Parathyroid adenoma (tissue), 2 donors: ENCODE results near the gene SMIM36.

ENCODE experiments used
- H2AFZ ChIP-seq: fragments of 300-600 bp; sonication (generic); one replicate; pipeline ENCODE4 v1.7.0; 2017; ENCODE audit warnings: antibody characterized with exemption, mild to moderate bottlenecking
- H3K27ac ChIP-seq: fragments of 300-600 bp; sonication (generic); one replicate; pipeline ENCODE4 v1.7.0; 2017
- H3K27me3 ChIP-seq: fragments of 300-600 bp; sonication (generic); one replicate; pipeline ENCODE4 v1.7.0; 2017; ENCODE audit warnings: low read length; ENCODE audit not compliant: control insufficient read depth, insufficient read depth
- H3K36me3 ChIP-seq: fragments of 300-600 bp; sonication (generic); one replicate; pipeline ENCODE4 v1.7.0; 2017; ENCODE audit warnings: low read length; ENCODE audit not compliant: control insufficient read depth, insufficient read depth
- H3K4me1 ChIP-seq: fragments of 300-600 bp; sonication (generic); one replicate; pipeline ENCODE4 v1.7.0; 2017; ENCODE audit warnings: control low read depth
- H3K4me2 ChIP-seq: fragments of 300-600 bp; sonication (generic); one replicate; pipeline ENCODE4 v1.7.0; 2017; ENCODE audit warnings: low read length
- H3K4me3 ChIP-seq: fragments of 300-600 bp; sonication (generic); one replicate; pipeline ENCODE4 v1.7.0; 2017; ENCODE audit warnings: low read depth, low read length
- H3K79me2 ChIP-seq: fragments of 300-600 bp; sonication (generic); one replicate; pipeline ENCODE4 v1.7.0; 2017; ENCODE audit warnings: control low read depth
- H3K9ac ChIP-seq: fragments of 300-600 bp; sonication (generic); one replicate; pipeline ENCODE4 v1.7.0; 2017; ENCODE audit warnings: mild to moderate bottlenecking
- H3K9me3 ChIP-seq: fragments of 300-600 bp; sonication (generic); one replicate; pipeline ENCODE4 v1.7.0; 2017; ENCODE audit warnings: low read length; ENCODE audit not compliant: control insufficient read depth
- TF ChIP-seq, protein P1 (sequence below): fragments of 300-600 bp; sonication (generic); IDR thresholded peaks from one replicate; pipeline ENCODE4 v1.7.0; 2017; ENCODE audit warnings: antibody characterized with exemption, mild to moderate bottlenecking
- donor health status: primary hyperparathyroidism.

The SMIM36 gene

DNA sequence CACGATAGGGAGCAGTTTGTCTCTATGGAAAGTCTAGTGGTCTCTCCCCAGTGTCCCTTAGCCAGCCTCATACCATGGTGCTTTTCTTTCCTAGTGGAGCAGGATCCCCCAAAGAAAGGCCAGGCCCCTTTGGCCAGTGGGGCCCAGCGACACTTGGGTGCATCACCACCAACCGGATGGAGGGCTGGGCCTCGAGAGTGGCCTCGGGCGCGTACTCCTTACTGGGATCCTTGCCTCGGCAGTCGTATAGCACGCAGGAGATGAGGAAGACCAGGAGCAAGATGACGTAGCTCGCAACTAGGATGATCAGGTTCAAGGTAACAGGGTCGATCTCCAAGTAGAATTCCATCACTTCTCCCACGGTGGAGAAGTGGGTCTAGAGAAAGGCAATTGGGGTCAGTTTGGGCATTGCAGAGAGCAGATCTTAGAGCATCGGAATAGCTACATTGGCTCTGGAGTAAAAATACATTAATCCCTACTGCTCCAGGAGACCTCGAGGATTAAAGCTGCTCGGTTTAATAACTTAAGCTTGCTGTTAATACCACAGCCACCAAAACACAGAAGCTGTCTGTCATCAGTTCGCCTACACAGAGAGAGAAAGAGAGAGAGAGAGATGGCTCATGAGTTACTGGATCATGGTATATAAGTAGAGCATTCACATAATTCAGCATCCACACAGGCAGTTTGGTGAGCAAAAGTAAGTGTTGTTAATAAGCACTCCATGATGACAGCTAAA is at the start of gene SMIM36:
TSS of gene SMIM36 (minus strand) at position 467 of the 736 bp plus-strand sequence.
- H2AFZ ChIP-seq = peak within 1 kb of the TSS; percentile 20
- H3K36me3 ChIP-seq = no peaks in the 10 kb centered on the region
- H3K4me3 ChIP-seq = no peak within 1 kb of the TSS
- H3K79me2 ChIP-seq = no peaks in the 10 kb centered on the region
- H3K9ac ChIP-seq = no peak within 1 kb of the TSS
- no peak within 1 kb of the TSS for H3K27ac ChIP-seq
- peaks cover 6% of the 10 kb centered on the region for H3K4me1 ChIP-seq
- no peak within 1 kb of the TSS for H3K4me2 ChIP-seq
- TF ChIP-seq, protein P1, sequence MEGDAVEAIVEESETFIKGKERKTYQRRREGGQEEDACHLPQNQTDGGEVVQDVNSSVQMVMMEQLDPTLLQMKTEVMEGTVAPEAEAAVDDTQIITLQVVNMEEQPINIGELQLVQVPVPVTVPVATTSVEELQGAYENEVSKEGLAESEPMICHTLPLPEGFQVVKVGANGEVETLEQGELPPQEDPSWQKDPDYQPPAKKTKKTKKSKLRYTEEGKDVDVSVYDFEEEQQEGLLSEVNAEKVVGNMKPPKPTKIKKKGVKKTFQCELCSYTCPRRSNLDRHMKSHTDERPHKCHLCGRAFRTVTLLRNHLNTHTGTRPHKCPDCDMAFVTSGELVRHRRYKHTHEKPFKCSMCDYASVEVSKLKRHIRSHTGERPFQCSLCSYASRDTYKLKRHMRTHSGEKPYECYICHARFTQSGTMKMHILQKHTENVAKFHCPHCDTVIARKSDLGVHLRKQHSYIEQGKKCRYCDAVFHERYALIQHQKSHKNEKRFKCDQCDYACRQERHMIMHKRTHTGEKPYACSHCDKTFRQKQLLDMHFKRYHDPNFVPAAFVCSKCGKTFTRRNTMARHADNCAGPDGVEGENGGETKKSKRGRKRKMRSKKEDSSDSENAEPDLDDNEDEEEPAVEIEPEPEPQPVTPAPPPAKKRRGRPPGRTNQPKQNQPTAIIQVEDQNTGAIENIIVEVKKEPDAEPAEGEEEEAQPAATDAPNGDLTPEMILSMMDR = no peak
- H3K27me3 ChIP-seq = no peaks in the 10 kb centered on the region
- H3K9me3 ChIP-seq = no peaks in the 10 kb centered on the region

DNA sequence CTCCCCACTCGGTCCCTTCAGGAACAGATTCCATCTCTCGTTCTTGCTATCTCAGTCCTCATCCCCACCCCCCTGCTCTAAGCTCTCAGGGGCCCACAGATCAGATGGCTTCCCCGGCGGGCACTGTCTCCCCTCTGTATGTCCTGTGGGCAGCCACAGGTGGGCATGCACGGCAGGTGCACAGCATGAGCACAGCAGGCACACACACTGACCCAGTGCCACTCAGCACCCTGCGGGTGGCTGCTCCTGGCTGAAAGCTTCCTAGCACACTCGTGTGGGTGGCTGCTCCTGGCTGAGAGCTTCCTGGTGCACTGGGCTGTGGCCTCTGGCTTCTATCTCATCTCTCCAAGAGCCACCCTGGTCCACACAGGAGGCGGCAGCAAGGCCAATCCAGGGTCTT is 44.5 kb upstream of the SMIM36 start:
- Histone ChIP-seq H3K27ac (no peak overlapping the region), H3K27me3 (no peaks in the 10 kb centered on the region), H3K4me2 (no peak overlapping the region), H3K9me3 (no peaks in the 10 kb centered on the region), H3K79me2 (no peaks in the 10 kb centered on the region), H3K9ac (no peak overlapping the region), H2AFZ (no peak overlapping the region), H3K4me3 (no peak overlapping the region), H3K36me3 (no peaks in the 10 kb centered on the region), H3K4me1 (no peaks in the 10 kb centered on the region)
- TF ChIP-seq, protein P1 = no peak

DNA sequence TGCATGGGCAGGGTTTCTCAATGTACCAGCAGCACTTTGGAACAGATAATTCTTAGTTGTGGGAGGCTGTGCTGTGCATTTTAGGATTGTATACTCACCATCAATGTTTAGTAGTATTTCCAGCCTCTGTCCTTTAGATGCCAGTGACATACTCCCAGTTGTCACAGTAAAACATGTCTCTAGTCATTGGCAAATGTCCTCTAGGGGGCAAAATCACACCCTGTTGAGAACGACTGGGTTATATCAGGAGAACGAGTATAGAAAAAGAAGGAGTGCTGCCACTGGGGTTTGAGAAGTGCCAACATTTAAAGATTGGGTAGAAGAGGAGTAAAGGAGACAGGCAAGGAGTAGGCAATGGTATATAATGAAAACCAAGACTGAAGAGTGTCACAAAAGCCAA is 37.9 kb upstream of the SMIM36 start:
- H3K4me1 ChIP-seq = no peaks in the 10 kb centered on the region
- TF ChIP-seq, protein P1 = no peak
- no peak overlapping the region for H3K4me3 ChIP-seq
- H3K9me3 ChIP-seq = no peaks in the 10 kb centered on the region
- H3K79me2 ChIP-seq = no peaks in the 10 kb centered on the region
- no peaks in the 10 kb centered on the region for H3K36me3 ChIP-seq
- H3K27ac ChIP-seq = no peak overlapping the region
- H3K27me3 ChIP-seq = peaks cover 3% of the 10 kb centered on the region
- no peak overlapping the region for H2AFZ ChIP-seq
- H3K4me2 ChIP-seq = no peak overlapping the region
- no peak overlapping the region for H3K9ac ChIP-seq

DNA sequence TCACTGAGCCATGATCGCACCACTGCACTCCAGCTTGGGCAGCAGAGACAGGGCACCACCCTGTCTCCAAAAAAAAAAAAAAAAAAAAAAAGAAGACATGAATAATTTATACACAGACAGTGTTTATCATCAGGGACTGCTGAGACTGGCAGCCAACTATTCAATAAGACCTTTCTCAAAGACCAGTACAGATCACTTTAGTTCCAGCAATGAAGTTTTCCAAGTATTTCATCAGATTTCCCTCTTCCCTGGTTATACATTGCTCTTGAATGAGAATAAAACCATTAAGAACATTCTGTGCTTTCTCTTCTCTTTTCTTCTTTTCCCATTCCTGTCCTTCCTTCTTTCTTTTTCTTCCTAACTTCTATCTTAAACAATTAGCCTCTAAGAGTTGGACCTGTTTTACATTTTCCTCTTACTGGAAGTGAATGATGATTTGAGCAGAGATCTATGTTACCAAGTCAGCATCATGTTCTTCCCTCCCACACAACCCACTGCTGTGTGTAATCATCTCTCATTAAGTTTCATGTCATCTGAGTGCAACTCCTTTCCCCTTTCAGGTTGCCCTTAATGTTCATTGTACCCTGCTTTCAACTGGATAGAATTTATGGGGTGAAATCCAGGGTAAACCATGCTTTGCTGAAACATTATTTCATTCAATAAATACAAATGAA is 35.9 kb upstream of the SMIM36 start:
- H3K9ac ChIP-seq = no peak overlapping the region
- H3K36me3 ChIP-seq = no peaks in the 10 kb centered on the region
- H3K27ac ChIP-seq = no peak overlapping the region
- no peak overlapping the region for H3K4me3 ChIP-seq
- no peaks in the 10 kb centered on the region for H3K9me3 ChIP-seq
- H3K4me1 ChIP-seq = no peaks in the 10 kb centered on the region
- H2AFZ ChIP-seq = no peak overlapping the region
- TF ChIP-seq, protein P1 = no peak
- H3K4me2 ChIP-seq = no peak overlapping the region
- no peaks in the 10 kb centered on the region for H3K79me2 ChIP-seq
- peaks cover 3% of the 10 kb centered on the region for H3K27me3 ChIP-seq
